Endothelial cell of hepatic sinusoid (primary cell): ENCODE data around the gene RPL19.
"Not testable (repeated sequence)": the region's sequence is repeated elsewhere in the genome, so short reads cannot be mapped to it uniquely, and the experiment has no call there.

Experiments
- in situ Hi-C: cut with HindIII; loops from 2 replicates; pipeline ENCODE4 v1.10.0; 2017; ENCODE audit warnings: low sequenced_read_pairs

Gene RPL19

DNA sequence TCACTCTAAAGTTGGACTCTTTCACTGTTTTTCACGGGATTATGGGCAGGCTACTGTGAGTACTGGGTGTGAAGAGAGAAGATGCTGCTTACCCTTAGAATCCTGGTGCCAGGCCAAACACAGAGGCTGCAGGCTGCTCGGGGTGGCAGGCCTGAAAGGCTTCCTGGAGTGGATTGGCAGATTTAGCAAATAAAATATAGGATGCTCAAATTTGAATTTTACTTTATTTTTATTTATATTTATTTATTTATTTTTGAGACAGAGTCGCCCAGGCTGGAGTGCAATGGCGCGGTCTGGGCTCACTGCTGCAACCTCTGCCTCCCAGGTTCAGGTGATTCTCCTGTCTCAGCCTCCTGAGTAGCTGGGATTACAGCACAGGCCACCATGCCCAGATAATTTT lies 40.5 kb downstream of the RPL19 start:
- in situ Hi-C loops = no loop called here

DNA sequence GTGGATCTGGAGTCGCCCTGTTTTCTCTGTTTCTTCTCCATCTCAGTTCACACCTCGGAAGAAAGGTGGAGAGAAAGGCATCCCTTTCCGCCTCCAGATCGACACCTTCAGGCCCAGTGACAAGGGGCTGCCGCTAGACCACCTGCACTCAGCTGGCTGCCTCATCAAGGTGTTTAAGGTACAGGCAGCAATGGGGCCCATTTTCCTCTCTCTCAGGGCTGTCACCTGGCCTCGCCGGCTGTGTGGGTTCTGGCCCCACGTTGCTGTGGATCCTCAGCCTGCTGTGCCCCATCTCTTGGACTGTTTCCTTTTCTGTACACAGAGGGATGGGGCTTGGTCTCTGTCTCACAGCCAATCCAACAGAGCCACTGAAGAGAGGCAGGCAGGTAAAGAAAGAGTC lies 43.1 kb downstream of the RPL19 start:
- in situ Hi-C loops = no loop called here

DNA sequence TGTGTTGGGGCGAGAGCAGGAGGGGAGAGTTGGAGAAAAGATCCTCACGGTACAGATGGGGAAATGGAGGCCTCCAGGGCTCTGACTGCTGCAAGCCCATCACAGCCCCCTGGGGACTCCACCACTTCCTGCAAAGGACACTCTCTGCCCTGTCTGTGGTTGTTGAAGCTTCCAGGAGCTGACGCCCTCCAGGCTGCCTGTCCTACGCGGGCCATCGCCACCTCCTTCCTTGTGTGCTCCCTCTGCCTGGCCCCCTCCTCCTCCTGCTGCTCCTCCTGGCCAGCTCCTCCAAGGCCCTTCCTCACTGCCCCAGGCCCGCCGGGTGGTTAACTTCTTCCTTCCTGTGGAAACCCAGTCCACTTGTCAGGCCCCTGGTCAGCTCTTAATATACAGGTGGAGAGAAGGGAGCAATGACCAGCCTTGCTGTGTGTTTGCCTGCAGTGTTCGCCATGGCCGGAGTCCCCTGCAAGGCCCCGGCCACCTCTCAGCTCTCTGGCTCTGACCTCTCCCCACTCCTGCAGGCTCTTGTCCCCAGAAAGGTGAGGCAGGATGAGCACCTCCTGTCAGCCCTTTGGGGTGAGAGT lies 44.0 kb downstream of the RPL19 start:
- in situ Hi-C loops = no loop called here

DNA sequence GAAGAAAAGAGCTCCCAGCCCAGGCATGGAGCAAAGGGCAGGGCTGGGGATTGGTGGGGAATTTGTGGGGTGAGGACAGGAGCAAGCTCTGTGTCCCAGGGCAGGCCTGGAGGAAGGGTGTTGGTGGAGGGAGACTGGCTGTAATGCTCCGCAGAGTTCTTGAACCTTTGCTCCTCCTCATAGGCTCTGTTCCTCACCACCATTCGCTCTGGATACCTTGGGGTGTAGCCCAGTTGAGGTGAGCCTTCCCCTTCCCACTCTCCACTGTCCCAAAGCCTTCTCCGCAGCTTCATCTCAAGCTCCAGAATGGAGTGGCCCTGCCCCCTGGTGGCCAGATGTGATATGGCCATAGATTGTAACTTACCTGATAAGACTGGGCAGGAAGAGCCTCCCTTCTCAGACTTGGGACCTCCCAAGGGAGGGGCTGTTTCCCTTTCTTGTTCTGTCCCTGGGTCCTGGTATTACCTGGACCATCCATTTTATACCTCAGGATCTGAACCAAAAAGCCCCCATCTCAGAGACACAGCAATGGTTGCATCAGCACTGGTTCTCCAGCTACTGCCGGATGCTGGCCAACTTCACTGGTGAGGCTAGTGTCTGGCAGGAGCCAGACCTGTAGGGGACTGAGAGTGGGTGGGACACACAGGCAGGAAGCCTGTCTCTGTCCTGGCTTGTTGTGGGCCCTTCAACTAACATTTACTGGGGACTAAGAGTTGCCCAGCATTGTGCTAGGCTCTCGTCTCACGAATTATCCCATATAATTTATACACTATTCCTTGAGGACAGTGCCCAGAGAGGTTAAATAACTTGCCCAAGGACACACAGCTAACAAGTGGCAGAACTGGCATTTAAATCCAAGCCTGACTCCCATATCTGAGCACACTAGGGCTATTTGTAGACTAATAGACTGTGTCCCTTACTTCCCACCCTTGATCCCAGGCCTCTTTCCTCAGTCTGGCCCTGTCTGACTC lies 44.8 kb downstream of the RPL19 start:
- in situ Hi-C loops = loop anchor here (5.0 kb wide), 1 partner anchor 48 kb away; the partner anchor contains the start of gene CACNB1

DNA sequence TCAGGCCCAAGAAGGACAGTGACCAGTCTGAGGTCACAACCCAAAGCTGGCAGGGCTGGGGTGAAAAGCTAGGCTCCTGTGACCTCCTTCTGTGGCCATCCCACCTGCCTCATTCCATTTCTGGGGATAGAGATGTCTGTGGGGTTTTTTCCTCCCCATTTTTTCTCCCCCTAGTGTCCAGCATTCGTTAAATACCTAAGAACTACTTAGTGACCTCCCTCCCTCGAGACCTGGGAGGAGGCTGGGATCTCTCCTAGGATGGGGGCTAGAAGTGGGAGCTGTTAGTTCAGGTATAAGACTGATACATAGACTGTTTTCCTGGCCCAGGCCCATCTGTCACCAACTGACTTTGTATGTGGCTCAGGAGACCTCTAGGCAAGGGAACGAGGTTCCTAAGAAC lies 46.2 kb downstream of the RPL19 start:
- in situ Hi-C loops = loop anchor here (5.0 kb wide), 1 partner anchor 49 kb away; the partner anchor contains the start of gene CACNB1

DNA sequence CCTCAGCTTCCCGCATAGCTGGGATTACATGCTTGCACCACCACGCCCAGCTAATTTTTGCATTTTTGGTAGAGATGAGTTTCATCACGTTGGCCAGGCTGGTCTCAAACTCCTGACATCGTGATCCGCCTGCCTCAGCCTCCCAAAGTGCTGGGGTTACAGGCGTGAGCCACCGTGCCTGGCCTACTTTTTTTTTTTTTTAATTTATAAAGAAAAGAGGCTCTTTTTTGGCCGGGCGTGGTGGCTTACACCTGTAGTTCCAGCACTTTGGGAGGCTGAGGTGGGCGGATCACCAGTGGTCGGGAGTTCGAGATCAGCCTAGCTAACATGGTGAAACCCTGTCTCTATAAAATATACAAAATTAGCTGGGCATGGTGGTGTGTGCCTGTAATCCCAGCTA lies 50.0 kb downstream of the RPL19 start:
- in situ Hi-C loops = not testable (repeated sequence)

DNA sequence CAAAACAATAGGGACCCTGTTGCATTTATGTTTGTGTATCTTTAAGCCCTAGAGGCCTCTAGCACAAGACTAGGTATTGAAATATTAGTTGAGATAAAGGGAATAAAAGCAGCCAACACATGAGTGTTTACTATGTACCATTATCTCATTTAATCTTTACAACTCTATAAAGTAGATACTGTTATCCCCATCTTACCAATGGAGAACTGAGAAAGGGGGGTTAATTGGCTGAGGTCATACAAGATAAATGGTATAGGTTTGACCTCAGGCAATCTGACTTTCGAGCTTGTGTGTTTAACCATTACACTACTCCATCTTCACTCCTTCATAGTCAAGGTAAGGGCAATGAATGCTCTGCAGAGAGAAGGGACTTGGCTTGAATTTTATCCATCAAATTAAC lies 51.9 kb downstream of the RPL19 start:
- in situ Hi-C loops = no loop called here

DNA sequence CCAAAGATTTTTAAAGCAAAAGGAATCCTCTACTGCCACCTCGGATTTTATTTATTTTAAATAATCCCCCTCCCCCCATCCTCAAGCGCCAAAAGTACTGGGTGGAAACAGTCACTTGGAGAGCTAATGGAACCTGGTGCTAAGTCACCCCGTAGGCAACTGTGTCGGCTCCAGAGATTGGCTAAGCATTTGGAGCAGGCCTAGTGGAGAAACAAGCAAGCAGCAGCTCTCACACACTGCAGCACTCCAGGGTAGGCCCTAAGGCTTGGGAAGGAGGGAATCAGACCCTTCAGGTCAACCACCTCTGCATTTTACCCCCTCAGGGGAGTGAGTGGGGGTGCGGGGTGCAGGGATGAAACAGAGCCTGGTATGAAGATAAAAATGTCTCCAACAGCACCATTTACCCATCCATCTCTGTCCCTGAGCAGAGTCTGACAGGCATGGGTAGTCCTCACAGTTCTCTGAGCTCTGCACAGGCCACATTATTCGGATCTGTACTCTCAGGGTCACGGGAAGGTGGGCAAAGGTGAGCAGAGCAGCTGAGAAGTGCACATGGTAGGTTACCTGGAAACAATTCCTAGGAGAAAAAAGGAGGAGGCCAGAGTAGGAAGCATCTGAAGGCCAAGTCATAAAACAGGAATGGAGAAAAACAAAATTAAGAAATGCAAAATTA lies 52.8 kb downstream of the RPL19 start:
- in situ Hi-C loops = no loop called here
